HK-2 (cell line): ENCODE results near the gene ROBO2.

Experiments
- DNase-seq: peaks from one replicate; pipeline ENCODE4 v3.0.0-alpha.2; 2018; ENCODE audit not compliant: unreplicated experiment

ROBO2 gene

GRCh38 chr3:77189258-77189657, 149.4 kb downstream of the ROBO2 start:
- no peak for DNase-seq

GRCh38 chr3:77189684-77190083, 149.8 kb downstream of the ROBO2 start:
- DNase-seq = no peak

- no peak for DNase-seq
Measured at GRCh38 chr3:77190374-77190773, 150.5 kb downstream of the ROBO2 start.

- DNase-seq = no peak
Measured at GRCh38 chr3:77191014-77191413, 151.1 kb downstream of the ROBO2 start.

- DNase-seq = no peak
Measured at GRCh38 chr3:77191640-77192039, 151.7 kb downstream of the ROBO2 start.

- DNase-seq = no peak
Measured at GRCh38 chr3:77195766-77196545, 156.1 kb downstream of the ROBO2 start.

- DNase-seq = no peak
Measured at GRCh38 chr3:77197408-77197807, 157.5 kb downstream of the ROBO2 start.

- DNase-seq = no peak
Measured at GRCh38 chr3:77203851-77204250, 164.0 kb downstream of the ROBO2 start.

GRCh38 chr3:77204788-77205187, 164.9 kb downstream of the ROBO2 start:
- no peak for DNase-seq

- no peak for DNase-seq
Measured at GRCh38 chr3:77207753-77208152, 167.9 kb downstream of the ROBO2 start.

- no peak for DNase-seq
Measured at GRCh38 chr3:77222701-77223100, 182.8 kb downstream of the ROBO2 start.

GRCh38 chr3:77227567-77227966, 187.7 kb downstream of the ROBO2 start:
- DNase-seq = no peak

GRCh38 chr3:77232557-77232956, 192.7 kb downstream of the ROBO2 start:
- DNase-seq = no peak

GRCh38 chr3:77234004-77234403, 194.1 kb downstream of the ROBO2 start:
- no peak for DNase-seq

- no peak for DNase-seq
Measured at GRCh38 chr3:77236118-77236517, 196.2 kb downstream of the ROBO2 start.

- no peak for DNase-seq
Measured at GRCh38 chr3:77240072-77240650, 200.3 kb downstream of the ROBO2 start.

GRCh38 chr3:77242371-77242770, 202.5 kb downstream of the ROBO2 start:
- no peak for DNase-seq

- DNase-seq = no peak
Measured at GRCh38 chr3:77244981-77245380, 205.1 kb downstream of the ROBO2 start.

GRCh38 chr3:77247061-77247460, 207.2 kb downstream of the ROBO2 start:
- no peak for DNase-seq

- DNase-seq = no peak
Measured at GRCh38 chr3:77247817-77248216, 207.9 kb downstream of the ROBO2 start.

GRCh38 chr3:77248420-77248819, 208.5 kb downstream of the ROBO2 start:
- DNase-seq = no peak

GRCh38 chr3:77251136-77251535, 211.2 kb downstream of the ROBO2 start:
- DNase-seq = no peak

GRCh38 chr3:77254967-77255831, 215.3 kb downstream of the ROBO2 start:
- DNase-seq = peak; percentile 28
